ENCODE data around the gene LZTS2.
A peak's percentile ranks its signal among the peaks of the same experiment; 100 is the strongest.

The LZTS2 gene

GRCh38 chr10:100976906-100977305 lies 22.7 kb upstream of the LZTS2 start:
- no peak for TF ChIP-seq CTCF (IDR thresholded peaks at IDR 0.05; ENCODE audit: unreplicated experiment in 3 of 3)
- Mint-ChIP-seq H3K4me3 (no peak overlapping the region), H3K27me3 (ENCODE audit: low read depth) (no peaks in the 10 kb centered on the region), H3K36me3 (ENCODE audit: low read depth) (peaks cover 31% of the 10 kb centered on the region), H3K4me1 (peaks cover under 1% of the 10 kb centered on the region), H3K27ac (peak overlapping the region in 1 of 3 experiments; percentile 5), H3K9me3 (no peaks in the 10 kb centered on the region)

- Mint-ChIP-seq H3K27ac (no peak overlapping the region), H3K4me1 (no peaks in the 10 kb centered on the region), H3K27me3 (ENCODE audit: low read depth) (no peaks in the 10 kb centered on the region), H3K36me3 (ENCODE audit: low read depth) (peaks cover 34% of the 10 kb centered on the region), H3K4me3 (no peak overlapping the region), H3K9me3 (no peaks in the 10 kb centered on the region)
- TF ChIP-seq CTCF (IDR thresholded peaks at IDR 0.05; ENCODE audit: unreplicated experiment in 3 of 3): no peak
Measured at GRCh38 chr10:100977436-100977835, 22.2 kb upstream of the LZTS2 start.

GRCh38 chr10:100978121-100978900 lies 21.3 kb upstream of the LZTS2 start:
- Mint-ChIP-seq H3K4me3 (no peak overlapping the region), H3K4me1 (no peaks in the 10 kb centered on the region), H3K27ac (no peak overlapping the region), H3K27me3 (ENCODE audit: low read depth) (no peaks in the 10 kb centered on the region), H3K9me3 (no peaks in the 10 kb centered on the region), H3K36me3 (ENCODE audit: low read depth) (peaks cover 36% of the 10 kb centered on the region)
- no peak for TF ChIP-seq CTCF (IDR thresholded peaks at IDR 0.05; ENCODE audit: unreplicated experiment in 3 of 3)

GRCh38 chr10:100978901-100979195 lies 20.8 kb upstream of the LZTS2 start:
- TF ChIP-seq CTCF (IDR thresholded peaks at IDR 0.05; ENCODE audit: unreplicated experiment in 3 of 3): no peak
- Mint-ChIP-seq H3K9me3 (no peaks in the 10 kb centered on the region), H3K4me1 (no peaks in the 10 kb centered on the region), H3K4me3 (no peak overlapping the region), H3K27me3 (ENCODE audit: low read depth) (no peaks in the 10 kb centered on the region), H3K36me3 (ENCODE audit: low read depth) (peaks cover 33% of the 10 kb centered on the region), H3K27ac (no peak overlapping the region)

- no peaks in the 10 kb centered on the region for H3K27me3 Mint-ChIP-seq (ENCODE audit: low read depth)
- TF ChIP-seq CTCF (IDR thresholded peaks at IDR 0.05; ENCODE audit: unreplicated experiment in 3 of 3): no peak
- no peaks in the 10 kb centered on the region for H3K9me3 Mint-ChIP-seq
- H3K4me3 Mint-ChIP-seq: no peak overlapping the region
- peaks cover 40% of the 10 kb centered on the region for H3K36me3 Mint-ChIP-seq (ENCODE audit: low read depth)
- no peak overlapping the region for H3K27ac Mint-ChIP-seq
- no peaks in the 10 kb centered on the region for H3K4me1 Mint-ChIP-seq
Measured at GRCh38 chr10:100979791-100980272, 19.8 kb upstream of the LZTS2 start.

GRCh38 chr10:100980311-100980710 lies 19.3 kb upstream of the LZTS2 start:
- Mint-ChIP-seq H3K36me3 (ENCODE audit: low read depth) (peaks cover 40% of the 10 kb centered on the region), H3K27me3 (ENCODE audit: low read depth) (no peaks in the 10 kb centered on the region), H3K4me3 (no peak overlapping the region), H3K9me3 (no peaks in the 10 kb centered on the region), H3K27ac (no peak overlapping the region), H3K4me1 (no peaks in the 10 kb centered on the region)
- no peak for TF ChIP-seq CTCF (IDR thresholded peaks at IDR 0.05; ENCODE audit: unreplicated experiment in 3 of 3)

All from nephron (organoid).